Lower leg skin (tissue), 3 donors: Measurements from ENCODE around the gene TXNL1.

Experiments used
- POLR2A ChIP-seq, 2 donors: fragments of 450-650 bp; IDR thresholded peaks; one replicate each; pipeline ENCODE4 v1.6.1; 2016 to 2017; ENCODE audit warnings: antibody characterized with exemption in 2 of 2, mild to moderate bottlenecking in 1 of 2, moderate library complexity in 1 of 2
- TF ChIP-seq, protein P1 (sequence below), 3 donors: fragments of 450-650 bp; IDR thresholded peaks; one replicate each; pipeline ENCODE4 v1.5.1; 2016; ENCODE audit warnings: antibody characterized with exemption in 3 of 3, mild to moderate bottlenecking in 3 of 3, moderate library complexity in 2 of 3

DNA sequence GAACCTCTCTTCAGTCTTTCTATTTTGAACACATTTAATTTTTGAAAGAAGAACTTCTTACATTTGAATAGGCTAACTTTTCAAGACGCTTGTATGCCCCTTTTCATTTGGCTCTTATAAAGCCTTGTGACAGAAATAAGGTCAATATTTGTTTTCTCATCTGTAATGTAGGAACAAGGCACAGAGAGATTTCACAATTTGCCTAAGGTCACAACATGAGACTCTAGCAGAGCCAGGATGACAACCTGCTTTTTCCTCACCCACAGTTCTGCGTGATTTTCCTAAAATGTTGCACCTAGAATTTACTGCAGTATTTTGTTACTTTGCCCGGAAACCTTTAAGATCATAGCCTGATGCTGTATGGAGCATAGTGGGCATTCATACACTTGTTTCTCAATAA is 67.4 kb downstream of the TXNL1 start:
- TF ChIP-seq POLR2A (IDR thresholded peaks at IDR 0.05): no peak
- TF ChIP-seq, protein P1, sequence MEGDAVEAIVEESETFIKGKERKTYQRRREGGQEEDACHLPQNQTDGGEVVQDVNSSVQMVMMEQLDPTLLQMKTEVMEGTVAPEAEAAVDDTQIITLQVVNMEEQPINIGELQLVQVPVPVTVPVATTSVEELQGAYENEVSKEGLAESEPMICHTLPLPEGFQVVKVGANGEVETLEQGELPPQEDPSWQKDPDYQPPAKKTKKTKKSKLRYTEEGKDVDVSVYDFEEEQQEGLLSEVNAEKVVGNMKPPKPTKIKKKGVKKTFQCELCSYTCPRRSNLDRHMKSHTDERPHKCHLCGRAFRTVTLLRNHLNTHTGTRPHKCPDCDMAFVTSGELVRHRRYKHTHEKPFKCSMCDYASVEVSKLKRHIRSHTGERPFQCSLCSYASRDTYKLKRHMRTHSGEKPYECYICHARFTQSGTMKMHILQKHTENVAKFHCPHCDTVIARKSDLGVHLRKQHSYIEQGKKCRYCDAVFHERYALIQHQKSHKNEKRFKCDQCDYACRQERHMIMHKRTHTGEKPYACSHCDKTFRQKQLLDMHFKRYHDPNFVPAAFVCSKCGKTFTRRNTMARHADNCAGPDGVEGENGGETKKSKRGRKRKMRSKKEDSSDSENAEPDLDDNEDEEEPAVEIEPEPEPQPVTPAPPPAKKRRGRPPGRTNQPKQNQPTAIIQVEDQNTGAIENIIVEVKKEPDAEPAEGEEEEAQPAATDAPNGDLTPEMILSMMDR (IDR thresholded peaks at IDR 0.05): no peak
